Transverse colon (tissue), 3 donors: ENCODE data around the gene BCL11B.

Experiments used
- CTCF ChIP-seq, 5 experiments: fragments of 200-600 bp in 3 of 5; fragments of 450-650 bp in 2 of 5; sonication (generic) in 3 of 5; IDR thresholded peaks; 1 replicate in 2 of 5; 2 replicates in 3 of 5; pipeline ENCODE4 v1.5.1; 2016 to 2017; ENCODE audit warnings: antibody characterized with exemption in 5 of 5, inconsistent platforms in 3 of 5, mild to moderate bottlenecking in 2 of 5, moderate library complexity in 1 of 5
- POLR2A ChIP-seq: fragments of 450-650 bp; IDR thresholded peaks from one replicate; pipeline ENCODE4 v1.6.1; 2016; ENCODE audit warnings: antibody characterized with exemption, mild to moderate bottlenecking, moderate library complexity

GRCh38 chr14:99258341-99258861 lies 13.6 kb downstream of the BCL11B start:
- TF ChIP-seq CTCF (IDR thresholded peaks at IDR 0.05) (no peak), POLR2A (no peak)
